Islet precursor cell (in vitro differentiated cells): ENCODE results near the gene ANKRD10.
A peak's percentile ranks its signal among the peaks of the same experiment; 100 is the strongest.

Source experiments
- DNase-seq: peaks from one replicate; pipeline ENCODE4 v3.0.0-alpha.2; 2018

Gene ANKRD10

DNA sequence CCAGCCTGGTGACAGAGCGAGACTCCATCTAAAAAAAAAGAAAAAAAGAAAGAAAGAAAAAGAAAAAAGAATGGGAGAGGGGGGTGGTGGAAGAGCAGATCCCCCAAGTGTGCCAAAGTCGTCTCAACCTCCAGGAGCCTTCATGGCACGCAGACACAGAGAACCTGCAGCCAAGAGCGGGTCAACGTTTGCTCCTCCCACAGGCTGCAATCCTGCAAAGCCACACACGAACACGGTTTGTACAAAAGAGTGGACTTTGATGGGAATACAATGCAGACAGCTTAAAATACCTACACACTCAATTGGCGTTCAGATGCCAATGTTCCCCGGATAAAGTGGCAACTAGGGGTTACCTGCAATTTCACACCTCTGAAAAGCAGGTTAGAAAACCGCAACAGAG, 29.4 kb downstream of the ANKRD10 start:
- no peak for DNase-seq

DNA sequence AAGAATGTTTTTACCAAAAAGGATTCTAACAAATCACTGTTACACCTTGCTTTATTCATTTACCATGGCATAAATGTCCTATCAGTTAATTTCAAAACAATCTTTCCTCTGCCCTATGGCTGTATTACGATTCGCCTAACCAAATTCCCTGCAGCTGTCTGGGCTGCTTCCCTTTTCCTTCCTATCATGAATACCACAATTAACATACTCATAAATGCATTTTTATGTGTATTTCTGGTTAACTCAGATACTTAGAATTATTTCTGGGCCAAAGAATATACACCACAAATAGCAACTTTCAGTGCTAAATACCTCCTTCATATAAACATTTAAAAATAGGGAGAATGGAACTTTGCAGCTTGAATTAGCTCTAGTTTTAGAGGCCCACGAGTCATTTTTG, 30.4 kb downstream of the ANKRD10 start:
- no peak for DNase-seq

DNA sequence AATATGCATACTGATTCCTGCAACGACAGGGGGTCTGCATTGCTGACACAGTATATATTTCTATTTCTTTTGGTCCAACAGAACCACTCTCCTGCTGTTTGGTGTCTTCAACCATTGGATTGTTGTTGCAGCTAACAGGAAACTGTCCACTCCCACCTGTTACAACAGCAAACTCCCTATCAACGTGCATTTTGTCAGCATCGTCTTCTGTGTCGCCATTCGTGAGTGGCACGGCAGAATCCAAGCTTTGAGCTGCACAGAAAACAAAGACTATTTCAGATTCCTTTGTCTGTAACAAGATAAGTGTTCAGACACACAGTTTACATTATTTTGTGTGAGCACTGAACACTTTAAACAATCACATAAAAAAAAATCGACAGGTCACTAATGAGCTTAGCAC, 31.3 kb downstream of the ANKRD10 start:
- DNase-seq = no peak

GRCh38 chr13:110882972-110883371, 31.9 kb downstream of the ANKRD10 start:
- DNase-seq = no peak

GRCh38 chr13:110881839-110882627, 32.8 kb downstream of the ANKRD10 start:
- no peak for DNase-seq

GRCh38 chr13:110880627-110881026, 34.2 kb downstream of the ANKRD10 start:
- no peak for DNase-seq

GRCh38 chr13:110879482-110879881, 35.4 kb downstream of the ANKRD10 start:
- DNase-seq = no peak

DNA sequence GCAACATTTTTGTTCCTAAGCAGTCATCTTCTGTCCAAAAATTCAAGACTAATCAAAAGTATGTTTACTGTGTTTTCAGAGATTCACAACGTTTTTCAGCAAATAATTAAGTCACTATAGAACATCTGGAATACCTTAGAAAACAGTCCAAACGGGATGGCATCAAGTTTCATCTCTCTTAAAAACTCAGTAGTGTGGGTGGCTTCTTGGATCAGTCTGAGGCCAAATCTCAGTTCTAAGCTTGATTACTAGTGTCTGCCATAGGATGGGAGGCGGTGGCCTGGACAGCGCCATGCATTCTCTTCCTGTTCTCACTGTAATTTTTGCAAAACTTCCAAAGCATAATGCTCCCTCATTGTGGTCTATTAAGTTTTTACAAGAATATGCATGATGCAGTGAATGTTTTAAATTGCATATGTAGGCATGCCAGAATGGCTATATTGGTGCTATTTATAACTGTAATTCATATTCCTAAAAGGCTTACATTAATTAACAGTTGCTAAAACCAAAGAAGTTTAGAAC, 37.1 kb downstream of the ANKRD10 start:
- DNase-seq = no peak

DNA sequence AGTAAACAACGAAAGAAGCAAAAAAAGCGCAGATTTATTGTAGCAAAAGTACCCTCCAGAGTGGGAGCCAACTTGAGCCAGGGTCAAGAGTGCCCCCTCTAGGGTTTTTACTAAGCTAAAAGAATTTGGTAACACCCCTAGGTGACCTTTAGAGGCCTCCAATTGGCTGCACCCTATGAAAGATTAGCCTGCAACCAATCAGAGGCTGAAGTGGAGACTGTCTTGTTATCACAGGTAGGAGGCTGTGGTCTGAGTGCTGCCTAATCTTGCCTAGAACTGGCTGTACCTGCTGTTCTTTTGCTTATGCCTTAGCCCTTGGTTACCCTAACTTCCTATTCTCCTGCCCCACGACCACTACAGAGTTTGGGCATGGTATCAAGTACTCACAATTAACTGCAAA, 38.3 kb downstream of the ANKRD10 start:
- DNase-seq = no peak

DNA sequence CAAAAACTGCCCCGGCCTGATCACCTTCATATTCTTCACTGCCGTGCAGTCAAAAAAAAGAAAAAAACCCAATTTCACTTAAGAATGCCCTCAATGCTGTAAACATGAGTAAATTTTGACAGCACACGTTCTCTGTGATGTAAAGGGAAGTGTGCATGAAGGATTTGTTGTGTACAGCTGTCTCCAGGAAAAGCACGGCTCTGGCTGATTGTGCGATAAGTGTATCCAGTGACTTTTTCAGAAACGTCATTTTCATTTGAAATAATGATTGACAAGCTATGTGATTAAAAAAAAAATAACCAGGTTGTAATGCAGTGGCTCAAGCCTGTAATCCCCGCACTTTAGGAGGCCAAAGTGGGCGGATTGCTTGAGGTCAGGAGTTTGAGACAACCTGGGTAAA, 39.6 kb downstream of the ANKRD10 start:
- DNase-seq = no peak

DNA sequence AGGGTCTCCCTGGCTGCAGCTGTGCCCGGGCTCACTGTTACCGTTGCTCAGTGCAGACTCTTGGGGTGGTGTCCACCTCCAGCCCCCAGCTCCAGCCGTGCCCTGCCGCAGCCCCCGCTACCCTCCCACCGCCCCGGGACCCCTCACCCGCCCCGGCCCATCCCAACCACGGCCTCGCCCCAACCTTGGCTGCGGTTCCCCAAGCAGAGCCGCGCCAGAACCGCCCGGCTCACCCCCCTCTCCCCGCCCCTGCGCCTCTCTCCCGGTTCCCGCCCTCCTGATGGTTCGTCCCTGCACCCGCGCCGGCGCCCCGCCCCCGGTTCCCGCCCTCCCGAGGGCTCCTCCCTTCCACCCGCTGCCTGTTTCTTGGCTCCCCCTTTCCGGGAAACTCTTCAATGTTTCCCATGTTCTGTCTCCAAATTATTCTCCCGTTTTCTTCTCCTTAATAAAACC, 40.3 kb downstream of the ANKRD10 start:
- DNase-seq = peak; percentile 91

- DNase-seq = no peak
These were observed 41.0 kb downstream of the ANKRD10 start for GRCh38 chr13:110873639-110874507.

GRCh38 chr13:110872768-110873638, 41.9 kb downstream of the ANKRD10 start:
- DNase-seq = no peak

- no peak for DNase-seq
These were observed 42.7 kb downstream of the ANKRD10 start for GRCh38 chr13:110872034-110872767.

GRCh38 chr13:110869805-110870706, 44.8 kb downstream of the ANKRD10 start:
- DNase-seq = peak; percentile 100

DNA sequence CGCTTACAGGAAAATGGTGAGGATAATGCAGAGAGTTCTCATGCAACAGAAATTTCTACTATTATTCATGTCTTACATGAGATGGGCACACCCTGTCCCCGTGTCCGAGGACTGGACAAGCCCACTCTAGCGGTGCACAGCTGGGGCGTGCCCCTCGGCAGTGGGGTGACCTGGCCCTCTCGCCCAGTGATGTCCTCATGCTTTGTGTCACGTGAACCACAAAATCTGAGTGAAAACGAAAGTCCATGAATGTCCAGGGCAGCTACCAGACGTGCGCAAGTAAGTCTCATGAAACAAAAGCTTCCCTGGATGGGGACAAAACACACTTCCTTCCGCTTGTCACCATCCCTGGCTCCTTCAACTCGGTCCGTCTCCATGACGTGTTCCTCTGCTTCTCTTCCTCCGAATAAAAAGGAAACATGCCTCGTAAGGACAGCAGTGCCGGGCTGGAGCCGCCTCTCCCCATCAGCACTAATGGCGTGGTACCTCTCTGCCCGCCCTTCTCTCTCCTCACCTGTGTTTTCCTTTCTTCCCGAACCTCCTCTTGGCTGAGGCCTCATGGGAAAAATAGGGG, 45.6 kb downstream of the ANKRD10 start:
- DNase-seq = no peak

GRCh38 chr13:110868720-110869119, 46.1 kb downstream of the ANKRD10 start:
- DNase-seq = no peak

GRCh38 chr13:110867380-110867779, 47.5 kb downstream of the ANKRD10 start:
- DNase-seq = no peak

DNA sequence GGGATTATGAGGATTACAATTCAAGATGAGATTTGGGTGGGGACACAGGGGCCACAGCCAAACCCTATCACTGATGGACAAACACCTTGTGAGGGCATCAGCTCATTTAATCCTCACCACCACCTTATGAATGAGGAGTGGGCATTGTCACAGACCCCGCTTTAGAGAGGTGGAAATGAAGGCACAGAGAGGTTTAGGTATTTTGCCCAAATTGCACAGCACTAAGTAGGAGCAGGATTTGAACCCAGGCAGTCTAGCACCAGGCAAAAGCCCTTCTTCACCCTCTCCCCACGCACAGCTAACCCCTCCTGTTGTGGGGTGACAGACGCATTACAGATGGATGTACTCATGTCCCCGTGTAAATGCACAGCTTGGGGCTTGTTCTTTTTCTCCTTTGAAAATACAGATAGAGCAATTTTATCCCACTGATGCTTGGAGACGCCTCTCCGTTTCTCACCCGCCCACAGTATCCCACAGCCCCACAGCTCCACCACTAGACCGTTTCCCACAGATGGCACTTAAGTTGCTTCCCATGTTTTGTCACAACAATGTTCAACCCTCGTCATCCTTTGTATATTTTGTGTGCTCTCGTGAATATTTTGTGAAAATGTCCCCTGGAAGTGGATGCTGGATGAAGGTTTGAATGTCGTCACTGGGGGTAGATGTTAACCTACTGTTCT, 48.2 kb downstream of the ANKRD10 start:
- no peak for DNase-seq

GRCh38 chr13:110863685-110864084, 51.2 kb downstream of the ANKRD10 start:
- DNase-seq = no peak
